Neural crest cell (in vitro differentiated cells): Measurements from ENCODE around the gene CHD9. TPM values are rescaled to one million over a fixed set of nuclear protein-coding genes. Genes with fewer than 3 reads are reported as not detected.

Source experiments
- DNase-seq: peaks from one replicate; pipeline ENCODE4 v3.0.0; 2021; ENCODE audit warnings: low read depth, mixed read lengths, low spot score
- H3K27ac Mint-ChIP-seq: one replicate; pipeline ENCODE4 v1.8.0; 2021; ENCODE audit warnings: mild to moderate bottlenecking, mixed read lengths; ENCODE audit not compliant: unreplicated experiment
- H3K27me3 Mint-ChIP-seq: 2 replicates; pipeline ENCODE4 v1.8.0; 2021; ENCODE audit warnings: low read depth, mild to moderate bottlenecking, mixed read lengths
- H3K36me3 Mint-ChIP-seq: 2 replicates; pipeline ENCODE4 v1.8.0; 2021; ENCODE audit warnings: low read depth, mild to moderate bottlenecking, mixed read lengths
- H3K4me1 Mint-ChIP-seq: 2 replicates; pipeline ENCODE4 v1.8.0; 2021; ENCODE audit warnings: mixed read lengths
- H3K4me3 Mint-ChIP-seq: one replicate; pipeline ENCODE4 v1.8.0; 2021; ENCODE audit warnings: mild to moderate bottlenecking, mixed read lengths
- H3K9me3 Mint-ChIP-seq: 2 replicates; pipeline ENCODE4 v1.8.0; 2021; ENCODE audit warnings: mixed read lengths
- total RNA-seq: library from RNA; stranded (reverse); gene quantifications from 2 replicates; pipeline ENCODE4 v1.2.1, GENCODE V29; 2021
- TF ChIP-seq, protein P1 (sequence below): fragments of 200-600 bp; sonication (generic); conservative IDR thresholded peaks from 2 replicates; pipeline ENCODE4 v1.5.0; 2021; ENCODE audit warnings: antibody characterized with exemption, mild to moderate bottlenecking

Gene CHD9
- total RNA-seq, 1 donor from 2014 or later, result 76.0 TPM

DNA sequence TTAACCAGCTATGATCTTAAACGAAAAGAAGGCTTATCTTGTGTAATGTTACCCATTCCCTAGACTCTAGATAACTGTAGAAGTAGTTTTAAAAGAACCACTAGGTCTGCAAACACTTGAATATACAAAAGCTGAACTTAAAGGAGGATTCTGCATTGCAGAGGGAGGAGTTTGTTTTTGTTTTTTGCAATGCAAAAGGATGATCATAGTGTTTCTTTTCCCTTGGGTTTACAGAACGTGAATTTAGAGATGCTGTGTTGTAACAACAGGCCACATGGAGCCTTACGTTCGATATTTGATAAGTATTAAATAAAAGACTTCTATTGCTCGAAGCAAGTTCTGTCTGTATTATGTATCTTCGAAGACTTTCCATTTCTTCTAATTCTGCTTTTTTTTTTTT lies 77.6 kb downstream of the CHD9 start:
- H3K27ac Mint-ChIP-seq, result no peak overlapping the region

DNA sequence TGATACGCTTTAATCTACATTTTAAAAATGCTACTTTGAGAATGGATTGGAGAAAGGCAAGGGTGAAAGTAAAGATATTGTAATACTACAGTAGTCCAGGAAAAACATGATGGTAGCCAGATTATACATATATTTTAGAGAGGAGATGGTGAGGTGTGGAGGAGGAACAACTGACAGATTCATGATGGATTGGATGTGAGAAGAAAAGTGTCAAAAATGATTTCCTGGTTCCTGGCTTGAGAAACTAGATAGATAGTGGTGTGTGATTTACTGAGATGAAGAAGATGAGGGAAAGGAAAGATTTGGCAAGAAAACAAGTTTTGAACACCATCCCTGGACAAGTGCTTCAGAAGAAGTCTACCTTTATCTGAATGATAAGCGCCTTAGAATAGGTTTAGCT lies 80.5 kb downstream of the CHD9 start:
- Mint-ChIP-seq H3K4me3 (peak overlapping the region; percentile 48), H3K4me1 (peaks cover 4% of the 10 kb centered on the region), H3K36me3 (no peaks in the 10 kb centered on the region), H3K27me3 (no peaks in the 10 kb centered on the region), H3K9me3 (no peaks in the 10 kb centered on the region), H3K27ac (no peak overlapping the region)
- TF ChIP-seq, protein P1, sequence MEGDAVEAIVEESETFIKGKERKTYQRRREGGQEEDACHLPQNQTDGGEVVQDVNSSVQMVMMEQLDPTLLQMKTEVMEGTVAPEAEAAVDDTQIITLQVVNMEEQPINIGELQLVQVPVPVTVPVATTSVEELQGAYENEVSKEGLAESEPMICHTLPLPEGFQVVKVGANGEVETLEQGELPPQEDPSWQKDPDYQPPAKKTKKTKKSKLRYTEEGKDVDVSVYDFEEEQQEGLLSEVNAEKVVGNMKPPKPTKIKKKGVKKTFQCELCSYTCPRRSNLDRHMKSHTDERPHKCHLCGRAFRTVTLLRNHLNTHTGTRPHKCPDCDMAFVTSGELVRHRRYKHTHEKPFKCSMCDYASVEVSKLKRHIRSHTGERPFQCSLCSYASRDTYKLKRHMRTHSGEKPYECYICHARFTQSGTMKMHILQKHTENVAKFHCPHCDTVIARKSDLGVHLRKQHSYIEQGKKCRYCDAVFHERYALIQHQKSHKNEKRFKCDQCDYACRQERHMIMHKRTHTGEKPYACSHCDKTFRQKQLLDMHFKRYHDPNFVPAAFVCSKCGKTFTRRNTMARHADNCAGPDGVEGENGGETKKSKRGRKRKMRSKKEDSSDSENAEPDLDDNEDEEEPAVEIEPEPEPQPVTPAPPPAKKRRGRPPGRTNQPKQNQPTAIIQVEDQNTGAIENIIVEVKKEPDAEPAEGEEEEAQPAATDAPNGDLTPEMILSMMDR, result no peak
- DNase-seq, result no peak

More for the DNA sequence above, 77.6 kb downstream of the CHD9 start:
- Mint-ChIP-seq H3K9me3 (no peaks in the 10 kb centered on the region), H3K4me3 (peak overlapping the region; percentile 88), H3K36me3 (no peaks in the 10 kb centered on the region), H3K27me3 (no peaks in the 10 kb centered on the region), H3K4me1 (peaks cover 14% of the 10 kb centered on the region)
- TF ChIP-seq, protein P1, result no peak
- no peak for DNase-seq

DNA sequence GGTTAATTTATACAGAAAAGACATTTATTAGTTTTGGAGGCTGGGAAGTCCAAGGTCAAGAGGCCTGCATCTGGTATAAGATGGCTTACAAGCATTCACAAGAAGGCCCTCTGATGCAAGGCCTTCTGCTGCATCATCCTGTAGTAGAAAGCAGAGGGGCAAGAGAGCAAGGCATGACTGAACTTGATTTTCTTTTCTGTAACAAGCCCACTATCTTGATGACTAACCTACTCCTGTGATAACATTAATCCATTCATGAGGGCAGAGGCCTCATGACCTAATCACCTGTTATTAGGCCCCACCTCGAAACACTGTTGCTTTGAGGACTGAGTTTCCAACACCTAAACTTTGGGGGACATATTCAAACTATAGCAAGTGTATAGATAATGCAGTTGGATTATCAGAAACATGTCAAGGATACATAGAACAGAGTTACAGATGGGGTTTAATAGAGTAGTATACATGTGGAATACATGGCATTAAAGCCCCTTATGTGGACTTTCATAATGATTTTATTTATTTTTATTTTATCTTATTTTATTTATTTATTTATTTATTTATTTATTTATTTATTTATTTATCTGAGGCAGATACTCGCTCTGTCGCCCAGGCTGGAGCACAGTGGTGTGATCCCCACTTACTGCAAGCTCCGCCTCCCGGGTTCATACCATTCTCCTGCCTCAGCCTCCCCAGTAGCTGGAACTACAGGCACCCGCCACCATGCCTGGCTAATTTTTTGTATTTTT lies 88.2 kb downstream of the CHD9 start:
- no peaks in the 10 kb centered on the region for H3K9me3 Mint-ChIP-seq
- no peak overlapping the region for H3K27ac Mint-ChIP-seq
- H3K36me3 Mint-ChIP-seq, result no peaks in the 10 kb centered on the region
- H3K4me3 Mint-ChIP-seq, result no peak overlapping the region
- H3K27me3 Mint-ChIP-seq, result no peaks in the 10 kb centered on the region
- no peak for DNase-seq
- TF ChIP-seq, protein P1, result no peak
- no peaks in the 10 kb centered on the region for H3K4me1 Mint-ChIP-seq

DNA sequence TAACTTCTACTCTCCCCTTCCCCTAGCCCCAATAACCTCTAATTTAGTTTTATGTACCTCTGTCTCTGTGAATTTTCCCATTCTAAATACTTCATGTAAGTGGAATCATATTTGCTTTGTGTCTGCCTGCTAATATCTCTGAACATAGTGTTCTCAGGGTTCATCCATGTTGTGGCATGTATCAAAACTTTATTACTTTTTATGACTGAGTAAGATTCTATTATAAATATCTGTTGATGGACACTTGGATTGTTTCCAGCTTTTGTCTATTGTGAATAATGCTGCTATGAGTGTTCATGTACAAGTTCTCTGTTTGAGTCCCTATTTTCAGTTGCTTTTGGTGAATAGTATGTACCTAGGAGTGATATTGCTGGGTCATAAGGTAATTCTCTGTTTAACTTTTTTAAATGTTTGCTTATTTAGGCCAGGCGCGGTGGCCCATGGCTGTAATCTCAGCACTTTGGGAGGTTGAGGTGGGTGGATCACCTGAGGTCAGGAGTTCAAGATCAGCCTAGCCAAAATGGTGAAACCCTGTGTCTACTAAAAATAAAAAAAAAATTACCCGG lies 92.8 kb downstream of the CHD9 start:
- no peaks in the 10 kb centered on the region for H3K4me1 Mint-ChIP-seq
- TF ChIP-seq, protein P1, result no peak
- H3K4me3 Mint-ChIP-seq, result no peak overlapping the region
- peaks cover 3% of the 10 kb centered on the region for H3K9me3 Mint-ChIP-seq
- H3K36me3 Mint-ChIP-seq, result peaks cover 9% of the 10 kb centered on the region
- no peaks in the 10 kb centered on the region for H3K27me3 Mint-ChIP-seq
- H3K27ac Mint-ChIP-seq, result no peak overlapping the region
- no peak for DNase-seq

DNA sequence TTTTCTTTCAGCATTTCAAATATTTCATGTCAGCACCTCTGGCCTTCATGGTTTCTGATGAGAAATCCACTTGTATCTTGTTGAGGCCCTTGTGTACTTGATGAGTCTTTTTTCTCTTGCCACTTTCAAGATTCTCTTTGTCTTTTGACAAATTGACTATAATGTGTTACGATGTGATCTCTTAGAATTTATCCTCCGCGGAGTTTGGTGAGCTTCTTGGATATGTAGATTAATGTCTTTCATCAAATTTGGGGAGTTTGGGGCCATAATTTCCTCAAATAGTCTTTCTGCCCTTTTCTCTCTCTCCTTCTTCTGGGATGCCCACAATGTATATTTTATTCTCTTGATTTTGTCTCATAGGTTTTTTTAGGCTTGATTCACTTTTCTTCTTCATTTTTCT lies 96.0 kb downstream of the CHD9 start:
- Mint-ChIP-seq H3K27me3 (no peaks in the 10 kb centered on the region), H3K27ac (no peak overlapping the region)
- DNase-seq, result no peak

More for the DNA sequence above, 96.0 kb downstream of the CHD9 start:
- peaks cover 3% of the 10 kb centered on the region for H3K9me3 Mint-ChIP-seq
- TF ChIP-seq, protein P1, result no peak
- no peak overlapping the region for H3K4me3 Mint-ChIP-seq
- peaks cover 10% of the 10 kb centered on the region for H3K36me3 Mint-ChIP-seq
- peaks cover 5% of the 10 kb centered on the region for H3K4me1 Mint-ChIP-seq
